ENCODE data around the gene FBLN1.
"Not testable (repeated sequence)": the region's sequence is repeated elsewhere in the genome, so short reads cannot be mapped to it uniquely, and the experiment has no call there.

FBLN1 gene

DNA sequence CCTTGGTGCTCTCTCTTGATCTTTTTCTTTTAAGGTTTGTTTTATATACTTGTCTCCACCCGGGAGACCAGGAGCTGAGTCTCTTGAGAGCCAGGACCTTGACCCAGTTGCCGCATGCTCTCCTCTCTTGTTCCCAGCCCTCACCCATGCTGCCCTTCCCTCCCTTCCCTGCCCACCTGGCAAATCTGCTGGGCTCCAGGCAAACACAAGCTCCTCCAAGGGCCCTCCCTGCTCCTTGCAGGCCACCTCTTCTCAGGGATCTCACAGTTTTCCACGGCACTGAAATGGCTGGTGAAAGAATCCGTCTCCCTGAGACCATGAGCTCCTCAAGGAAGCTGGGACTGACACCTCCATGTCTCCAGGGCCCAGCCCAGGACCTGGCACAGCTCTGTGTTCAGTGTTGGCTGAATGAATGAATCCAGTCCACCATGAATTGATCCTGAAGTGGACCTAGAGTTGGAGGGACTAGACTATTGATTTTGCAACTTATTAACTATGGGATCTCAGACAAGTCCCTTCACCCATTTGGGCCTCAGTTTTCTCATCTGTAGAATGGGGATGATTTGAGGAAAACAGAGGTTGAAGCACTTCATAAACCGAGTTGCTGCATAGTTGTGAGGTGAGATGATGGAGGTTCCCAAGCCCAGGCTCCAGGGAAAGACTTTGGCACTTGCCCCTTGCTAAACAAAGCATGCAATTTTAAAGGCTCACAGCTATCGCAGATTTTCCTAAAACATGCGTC, 25.1 kb upstream of the FBLN1 start:
- no peak for DNase-seq

DNA sequence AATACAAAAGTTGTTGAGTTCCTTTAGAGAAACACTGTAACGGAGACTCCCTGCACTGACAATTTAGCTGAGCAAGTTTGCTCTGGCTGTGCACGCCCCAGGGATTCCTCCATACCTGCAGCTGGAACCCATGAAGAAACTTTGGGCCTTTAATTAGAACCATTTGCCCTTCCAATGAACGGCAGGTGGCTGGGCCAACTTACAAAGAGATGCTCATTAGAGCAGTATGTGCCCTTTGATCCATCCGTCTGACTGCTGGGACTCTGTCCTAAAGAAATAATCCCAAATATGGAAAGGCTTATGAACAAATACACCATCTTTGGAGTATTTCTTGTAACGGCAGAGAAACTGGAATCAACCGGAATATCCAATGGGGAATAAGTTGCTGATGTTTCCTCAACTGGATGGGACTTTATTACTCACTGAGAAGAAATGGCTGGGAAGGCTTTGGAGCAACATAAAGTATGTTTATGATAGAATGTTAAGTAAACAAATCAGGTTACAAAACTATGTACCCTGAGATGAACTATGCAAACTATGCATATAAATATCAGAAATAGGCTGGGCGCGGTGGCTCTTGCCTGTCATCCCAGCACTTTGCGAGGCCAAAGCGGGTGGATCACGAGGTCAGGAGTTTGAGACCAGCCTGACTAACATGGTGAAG, 24.4 kb upstream of the FBLN1 start:
- no peak for DNase-seq

DNA sequence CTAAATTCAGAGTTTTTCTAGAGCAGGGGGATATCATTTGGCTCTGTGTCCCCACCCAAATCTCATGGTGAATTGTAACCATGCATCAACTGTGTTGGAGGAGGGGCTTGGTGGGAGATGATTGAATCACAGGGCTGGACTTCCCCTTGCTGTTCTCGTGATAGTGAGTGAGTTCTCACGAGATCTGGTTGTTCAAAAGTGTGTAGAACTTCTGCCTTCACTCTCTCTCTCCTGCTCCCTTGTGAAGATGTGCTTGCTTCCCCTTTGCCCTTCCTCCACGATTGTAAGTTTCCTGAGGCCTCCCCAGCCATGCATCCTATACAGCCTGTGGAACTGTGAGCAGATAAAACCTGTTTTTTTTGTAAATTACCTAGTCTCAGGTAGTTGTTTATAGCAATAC, 22.0 kb upstream of the FBLN1 start:
- DNase-seq: no peak

DNA sequence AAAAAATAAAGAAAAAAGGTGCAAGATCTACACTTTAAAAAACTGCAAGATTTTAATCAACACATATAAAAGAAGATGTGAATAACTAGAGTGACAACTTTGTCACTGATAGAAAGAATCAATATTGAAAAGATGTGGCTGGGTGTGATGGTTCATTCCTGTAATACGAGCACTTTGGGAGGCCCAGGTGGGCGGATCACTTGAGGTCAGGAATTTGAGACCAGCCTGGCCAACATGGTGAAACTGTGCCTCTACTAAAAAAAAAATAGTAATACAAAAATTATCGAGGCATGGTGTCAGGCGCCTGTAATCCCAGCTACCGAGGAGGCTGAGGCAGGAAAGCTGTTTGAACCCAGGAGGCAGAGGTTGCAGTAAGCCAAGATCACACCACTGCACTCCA, 21.0 kb upstream of the FBLN1 start:
- no peak for DNase-seq

DNA sequence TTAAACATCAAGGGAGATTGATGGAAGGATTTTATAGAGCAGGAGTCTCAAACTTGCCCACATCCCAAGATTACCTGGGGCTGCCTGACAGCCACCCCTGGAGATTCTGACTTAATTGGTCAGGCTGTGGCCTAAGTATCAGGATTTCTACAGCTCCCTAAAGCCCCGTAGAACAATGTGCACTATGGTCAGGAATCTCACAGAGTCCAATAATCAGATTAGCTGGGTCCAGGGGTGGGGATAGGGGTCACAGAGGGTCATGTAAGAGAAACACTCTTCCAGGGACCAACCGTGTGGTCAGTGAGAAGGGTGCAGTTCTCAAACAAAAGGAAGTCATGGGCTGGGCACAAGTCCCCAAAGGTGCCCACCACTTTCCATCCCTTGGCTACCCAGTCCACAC, 20.5 kb upstream of the FBLN1 start:
- no peak for DNase-seq

DNA sequence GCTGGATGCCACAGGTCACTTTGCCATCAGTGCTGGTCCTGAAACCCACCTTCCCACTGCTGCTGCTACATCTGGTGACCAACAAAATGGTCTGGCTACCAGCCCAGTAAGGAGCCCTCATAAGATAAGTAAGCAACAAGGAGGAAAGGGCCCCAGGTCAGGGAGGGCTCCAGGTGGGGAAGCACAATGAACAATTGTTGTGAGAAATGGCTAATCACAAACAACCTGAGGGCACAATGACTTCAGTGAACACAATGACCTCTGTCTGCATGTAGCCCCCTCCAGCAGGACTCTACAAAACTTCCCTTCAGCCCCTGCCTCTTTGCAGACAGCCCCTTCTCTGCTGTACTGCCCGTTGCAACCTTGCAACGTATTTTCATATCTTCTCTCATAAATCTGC, 19.4 kb upstream of the FBLN1 start:
- no peak for DNase-seq

DNA sequence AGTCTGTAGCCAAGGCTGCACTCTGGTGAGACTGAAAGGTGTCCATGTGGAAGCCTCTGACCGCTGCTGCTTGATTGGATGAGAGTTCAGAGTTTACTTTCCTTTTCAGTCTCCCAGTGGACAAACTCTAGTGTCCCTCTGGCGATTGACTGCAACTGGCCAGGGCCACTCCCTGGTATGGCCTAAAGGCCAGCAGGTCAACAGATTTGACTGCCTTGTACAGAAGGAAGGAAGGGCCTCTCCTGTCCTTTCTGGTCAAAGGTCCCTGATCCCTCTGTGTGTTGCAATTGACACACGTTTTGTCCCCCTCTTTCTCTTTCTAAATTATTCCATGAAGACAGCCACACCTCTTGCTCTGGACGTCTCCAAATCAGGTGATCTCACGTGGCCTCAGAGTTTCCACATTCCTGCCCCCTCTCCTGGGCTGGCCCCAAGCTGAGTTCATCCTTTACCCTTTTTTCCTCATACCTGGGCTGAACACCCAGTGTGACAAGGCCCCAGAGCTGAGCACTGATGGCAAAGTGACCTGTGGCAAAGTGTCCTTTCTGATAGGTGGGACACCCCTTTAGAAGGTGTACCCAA, 18.7 kb upstream of the FBLN1 start:
- DNase-seq: no peak

DNA sequence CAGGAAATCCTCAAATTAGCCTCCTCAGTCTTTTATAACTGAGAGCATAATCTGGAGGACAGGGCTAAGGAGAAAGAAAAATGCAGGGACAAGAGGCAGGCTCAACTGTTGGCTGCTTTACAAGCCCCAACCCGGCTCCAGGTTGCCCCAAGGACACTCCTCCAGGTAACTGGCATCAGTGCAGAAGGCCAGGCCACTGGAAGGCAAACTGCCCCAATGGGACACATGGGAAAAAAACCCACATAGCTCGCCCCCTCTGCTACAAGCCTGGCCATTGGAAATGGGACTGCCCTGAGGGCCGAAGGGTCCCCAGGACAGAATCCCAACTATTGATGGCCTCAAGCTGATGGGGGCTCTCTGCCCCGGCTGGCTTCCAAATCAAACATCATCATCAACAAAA, 17.9 kb upstream of the FBLN1 start:
- no peak for DNase-seq

DNA sequence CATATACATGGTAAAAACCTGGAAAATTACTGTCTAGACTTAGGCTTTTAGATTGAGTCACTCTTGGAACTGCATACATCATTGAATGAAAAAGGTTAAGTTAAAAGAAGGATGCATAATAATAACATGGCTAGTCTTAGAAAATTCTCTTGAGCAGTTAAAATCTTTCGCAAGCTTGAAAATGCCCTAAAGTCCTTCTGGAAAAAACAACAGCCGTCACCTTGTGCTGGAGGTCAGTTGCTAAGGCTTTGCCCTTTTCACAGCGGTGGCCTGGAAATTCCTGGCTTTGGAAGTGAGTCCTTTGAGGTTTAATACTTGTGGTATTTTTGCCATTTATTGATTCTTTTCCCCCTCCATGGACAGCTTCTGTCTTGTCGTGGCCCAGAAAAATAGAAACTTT, 17.4 kb upstream of the FBLN1 start:
- no peak for DNase-seq

DNA sequence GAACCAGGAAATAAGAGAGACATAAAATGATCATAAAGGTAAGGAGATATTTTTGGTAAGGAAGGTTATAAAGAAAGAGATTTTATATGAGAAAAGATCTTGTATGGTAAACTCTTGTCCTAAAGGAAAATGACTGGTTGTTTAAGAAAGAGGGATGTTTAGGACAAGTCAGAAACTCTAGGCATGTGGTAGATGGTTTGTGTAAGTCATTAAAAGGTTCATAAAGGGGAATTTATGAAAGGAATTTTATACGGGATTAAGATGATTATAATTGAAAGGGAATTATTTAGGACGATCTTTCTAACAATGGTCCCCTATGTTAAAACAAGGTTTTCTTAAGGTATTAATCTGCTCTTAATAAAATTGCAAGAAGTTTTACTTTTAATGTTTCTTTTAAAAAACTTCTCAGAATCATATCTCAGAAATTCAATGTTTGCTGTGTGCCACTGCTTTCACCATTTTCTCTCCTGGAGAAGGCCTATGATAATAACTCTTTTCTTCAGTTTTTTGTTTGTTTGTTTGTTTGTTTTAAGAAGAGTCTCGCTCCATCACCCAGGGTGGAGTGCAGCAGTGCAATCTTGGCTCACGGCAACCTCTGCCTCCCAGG, 13.8 kb upstream of the FBLN1 start:
- no peak for DNase-seq

DNA sequence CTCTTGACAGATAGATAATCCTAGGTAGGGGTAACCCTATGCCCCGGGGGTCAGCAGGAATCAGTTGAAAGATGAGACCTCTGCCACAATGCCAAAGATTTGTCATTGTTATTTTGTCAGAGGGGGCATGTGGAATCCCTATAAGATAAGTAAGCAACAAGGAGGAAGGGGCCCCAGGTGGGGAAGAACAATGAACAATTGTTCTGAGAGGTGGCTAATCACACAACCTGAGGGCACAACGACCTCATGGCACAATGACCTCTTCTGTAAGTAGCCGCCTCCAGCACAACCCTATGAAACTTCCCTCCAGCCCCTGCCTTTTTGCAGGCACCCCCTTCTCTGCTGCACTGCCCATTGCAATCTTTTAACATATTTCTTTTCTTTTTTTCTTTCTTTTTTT, 11.8 kb upstream of the FBLN1 start:
- no peak for DNase-seq

DNA sequence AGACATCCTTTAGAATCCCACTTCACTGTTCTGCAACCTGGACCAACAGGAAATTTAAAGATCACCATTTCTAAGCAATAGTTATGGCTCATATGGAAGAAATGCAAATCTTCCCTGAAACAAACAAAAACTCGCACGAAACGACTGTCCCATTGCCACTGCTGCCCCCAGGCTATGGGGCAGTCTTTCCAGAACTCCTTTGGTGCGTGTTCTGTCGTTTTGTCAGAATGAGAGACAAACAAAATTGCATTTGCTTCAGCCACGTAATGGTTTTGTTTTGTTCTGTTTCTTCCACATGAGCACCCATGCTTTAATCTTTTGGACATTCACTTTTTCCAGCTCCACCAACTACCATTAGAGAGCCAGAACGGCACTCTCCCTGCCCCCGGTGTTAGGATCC, 10.8 kb upstream of the FBLN1 start:
- no peak for DNase-seq

DNA sequence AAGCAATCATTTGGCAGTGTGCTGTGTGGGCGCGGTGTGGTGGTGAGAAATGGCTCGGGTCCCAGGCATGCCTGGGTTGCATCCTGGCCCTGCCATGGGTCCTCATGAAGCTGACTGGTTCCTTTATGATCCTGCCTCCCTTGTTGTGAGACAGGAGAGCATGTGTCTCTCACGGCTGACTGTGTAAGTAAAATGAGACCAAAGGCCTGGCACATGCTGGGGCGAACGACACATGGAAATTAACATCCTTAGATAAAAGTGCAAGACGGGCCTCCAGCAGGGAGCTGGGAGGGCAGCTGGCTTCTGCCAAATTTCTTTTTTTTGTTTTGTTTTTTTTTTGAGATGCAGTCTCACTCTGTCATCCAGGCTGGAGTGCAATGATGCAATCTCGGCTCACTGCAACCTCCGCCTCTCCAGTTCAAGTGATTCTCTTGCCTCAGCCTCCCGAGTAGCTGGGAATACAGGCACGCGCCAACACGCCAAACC, 9.4 kb upstream of the FBLN1 start:
- no peak for DNase-seq

DNA sequence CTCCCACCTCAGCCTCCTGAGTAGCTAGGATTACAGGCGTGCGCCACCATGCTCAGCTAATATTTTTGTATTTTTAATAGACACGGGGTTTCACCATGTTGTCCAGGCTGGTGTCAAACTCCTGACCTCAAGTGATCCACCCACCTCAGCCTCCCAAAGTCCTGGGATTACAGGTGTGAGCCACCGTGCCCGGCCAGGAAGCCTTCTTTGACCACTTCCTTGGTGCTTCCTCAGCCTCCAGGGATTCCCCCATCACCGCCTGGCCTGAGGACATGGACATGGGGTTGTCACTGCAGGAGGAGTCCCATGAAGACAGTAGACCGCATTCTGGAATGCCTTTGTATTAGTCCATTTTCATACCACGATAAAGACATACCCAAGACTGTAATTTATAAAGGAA, 8.4 kb upstream of the FBLN1 start:
- not testable (repeated sequence) for DNase-seq

DNA sequence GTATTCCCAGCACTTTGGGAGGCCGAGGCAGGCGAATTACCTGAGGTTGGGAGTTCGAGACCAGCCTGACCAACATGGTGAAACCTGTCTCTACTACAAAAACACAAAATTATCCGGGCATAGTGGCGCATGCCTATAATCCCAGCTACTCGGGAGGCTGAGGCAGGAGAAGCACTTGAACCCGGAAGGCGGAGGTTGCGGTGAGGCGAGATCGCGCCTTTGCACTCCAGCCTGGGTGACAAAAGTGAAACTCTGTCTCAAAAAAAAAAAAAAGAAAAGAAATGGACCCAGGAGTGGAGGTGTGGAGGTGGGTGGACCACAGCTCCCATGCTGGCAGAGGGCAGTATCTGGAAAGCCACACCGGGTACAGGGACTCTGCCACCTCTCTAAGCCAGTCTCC, 7.1 kb upstream of the FBLN1 start:
- DNase-seq: not testable (repeated sequence)

DNA sequence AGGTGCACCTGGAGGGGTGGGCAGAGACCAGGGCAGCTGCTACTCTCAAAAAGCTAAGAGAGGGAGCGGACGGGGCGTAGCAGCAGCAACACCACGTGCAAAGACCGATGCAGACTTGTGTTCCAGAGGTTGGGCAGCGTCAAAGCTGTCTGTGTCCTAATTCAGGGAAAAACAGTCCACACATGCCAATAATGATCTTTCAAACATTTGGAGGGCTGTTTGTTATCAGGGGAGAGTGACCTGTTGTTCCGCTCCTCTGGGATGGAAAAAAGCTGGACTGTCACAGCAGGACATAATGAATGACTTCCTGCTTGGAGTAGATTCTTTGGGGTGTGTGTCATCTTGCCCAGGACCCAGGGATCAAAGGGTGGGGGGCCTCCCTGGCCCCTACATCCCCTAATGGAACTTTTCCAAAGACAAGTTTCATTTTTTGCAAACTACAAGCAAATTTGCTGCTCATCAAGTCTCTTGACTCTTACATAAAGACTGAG, 6.2 kb upstream of the FBLN1 start:
- no peak for DNase-seq

DNA sequence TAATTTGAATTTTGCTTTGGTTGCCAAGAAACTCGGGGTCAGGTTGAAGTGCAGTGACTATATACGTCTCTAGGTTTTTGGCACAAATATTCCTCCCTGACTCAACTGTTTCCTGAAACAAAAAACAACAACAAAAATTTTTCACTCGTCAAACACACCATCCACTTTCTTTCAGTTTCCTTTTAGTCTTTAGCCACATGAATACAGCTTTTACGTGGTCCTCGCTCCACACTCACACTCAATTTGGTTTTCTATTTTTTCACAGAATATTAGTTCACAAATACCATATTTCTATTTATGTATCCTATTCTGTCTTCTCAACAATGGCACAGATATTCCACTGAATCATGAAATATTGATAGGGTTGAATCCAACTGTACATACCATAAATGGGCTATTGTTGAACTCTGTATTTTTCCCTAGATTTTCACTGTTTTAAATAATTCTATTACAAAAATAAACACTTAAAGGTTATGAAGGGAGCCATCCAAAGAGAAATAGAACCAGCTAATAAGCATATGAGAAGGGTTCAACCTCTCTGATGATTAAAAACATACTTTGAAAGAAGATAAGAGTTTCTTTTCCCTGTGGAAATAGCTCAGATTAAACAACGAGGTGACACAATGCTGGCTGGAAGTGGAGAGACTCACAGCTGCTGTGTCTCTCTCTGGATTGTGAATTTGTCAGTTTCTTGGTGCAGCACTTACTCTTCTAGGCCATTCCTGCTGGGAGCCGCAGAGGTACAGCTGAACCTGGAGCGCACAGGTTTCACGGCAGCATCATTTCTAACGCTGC, 5.1 kb upstream of the FBLN1 start:
- no peak for DNase-seq

DNA sequence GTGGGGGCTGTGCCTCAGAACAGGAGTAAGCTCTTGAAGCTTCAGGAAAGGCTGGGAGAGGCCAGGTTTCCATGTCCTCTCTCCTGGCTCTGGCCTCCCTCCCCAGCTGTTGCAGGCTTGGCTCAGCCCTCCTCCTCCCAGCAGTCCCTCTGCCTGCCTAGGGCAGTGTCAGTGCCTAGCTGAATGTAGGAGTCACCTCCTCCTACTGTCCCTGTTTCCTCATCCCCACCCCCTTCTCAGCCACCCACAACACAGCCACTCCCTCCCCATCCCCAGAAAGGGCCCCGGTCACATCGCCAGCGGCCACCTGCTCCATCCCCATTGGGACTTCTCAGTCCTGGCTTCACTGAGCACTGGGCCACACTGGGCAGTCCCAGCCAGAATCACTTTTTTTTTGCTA, 2.9 kb upstream of the FBLN1 start:
- no peak for DNase-seq

DNA sequence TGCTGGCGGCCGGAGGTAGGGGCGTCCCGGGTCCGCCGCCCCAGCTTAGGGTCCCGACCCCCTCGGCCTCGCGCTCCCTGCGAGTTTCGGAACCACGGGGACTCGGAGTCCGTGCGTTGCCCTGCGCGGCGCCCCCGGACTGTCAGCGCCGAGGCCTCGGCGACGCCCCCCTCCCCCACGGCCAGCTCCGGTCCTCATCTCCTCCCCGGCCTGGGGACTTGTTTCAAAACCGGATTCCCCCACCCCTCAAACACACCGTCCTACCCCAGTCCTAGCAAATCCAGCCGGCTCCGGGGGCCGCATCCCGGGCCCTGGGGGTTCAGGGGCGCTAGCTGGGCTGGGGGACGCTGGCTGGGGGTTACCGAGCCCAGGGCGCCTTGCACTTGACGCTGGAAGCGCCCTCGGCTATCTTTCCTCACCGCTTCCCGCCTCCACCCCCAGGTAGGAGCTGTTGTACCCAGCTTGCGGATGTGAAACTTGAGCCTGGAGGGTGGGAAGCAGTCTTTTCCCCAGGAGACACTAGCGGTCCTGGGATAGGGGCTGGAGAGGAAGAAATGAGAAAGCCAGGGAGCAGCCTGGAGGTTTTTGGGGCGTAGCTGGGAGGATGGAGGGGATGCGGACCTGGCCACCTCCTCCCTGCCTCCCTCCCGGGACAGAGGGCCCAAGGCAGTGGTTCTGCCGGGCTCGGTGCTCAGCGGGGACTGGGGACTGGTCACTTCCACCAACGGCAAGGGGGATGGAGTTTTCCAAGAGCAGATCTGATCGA, 550 bp downstream of the FBLN1 start:
- no peak for DNase-seq

DNA sequence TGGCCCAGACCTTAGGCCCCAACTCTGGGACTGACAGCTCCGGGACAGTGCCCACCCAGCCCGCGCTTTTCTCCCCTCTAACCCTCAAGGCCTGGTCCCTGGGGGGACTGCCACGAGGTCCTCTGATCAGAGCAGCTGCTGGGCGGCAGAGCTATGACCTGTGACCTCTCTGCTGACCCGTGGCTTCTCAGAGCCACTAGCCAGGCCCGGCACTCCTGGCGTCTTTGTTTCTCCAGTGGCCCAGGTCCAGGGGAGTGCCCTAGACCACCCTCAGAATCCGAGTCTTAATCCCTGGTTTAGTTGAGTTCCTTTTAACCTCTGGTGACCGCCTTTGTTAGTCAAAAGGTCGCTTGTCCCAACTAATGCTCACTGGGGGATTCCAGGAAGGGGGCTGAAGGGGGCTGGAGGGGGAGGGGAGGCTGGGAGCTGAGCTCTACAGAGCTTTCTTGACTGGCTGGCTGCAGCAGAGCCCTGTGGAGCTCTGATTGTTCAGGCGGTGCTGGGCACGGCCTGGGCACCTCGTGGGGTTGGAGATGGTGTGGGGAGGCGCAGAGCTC, 1.2 kb downstream of the FBLN1 start:
- no peak for DNase-seq
